K562 (cell line): ENCODE measurements around the gene SLAMF7. TPM values are rescaled to one million over a fixed set of nuclear protein-coding genes. Genes with fewer than 3 reads are reported as not detected.
A peak's percentile ranks its signal among the peaks of the same experiment; 100 is the strongest.

ENCODE experiments used
- CBX3 ChIP-seq, 2 experiments: IDR thresholded peaks; 1 replicate in 1 of 2; 2 replicates in 1 of 2; pipeline ENCODE4 v1.6.1; 2012; ENCODE audit warnings: inconsistent platforms in 2 of 2, low read length in 2 of 2, borderline replicate concordance in 1 of 2, control low read depth in 1 of 2
- GABPB2 ChIP-seq: fragments of 250-450 bp; sonication (Bioruptor Pico); conservative IDR thresholded peaks from 2 replicates; pipeline ENCODE4 v1.5.1; 2021; ENCODE audit warnings: mild to moderate bottlenecking
- KAT7 ChIP-seq: sonication (generic); formaldehyde crosslinking; IDR thresholded peaks from 2 replicates; pipeline ENCODE4 v1.8.0; 2022; ENCODE audit warnings: missing genetic modification reagents, mild to moderate bottlenecking, borderline replicate concordance
- MBD2 ChIP-seq: sonication (generic); IDR thresholded peaks from 2 replicates; pipeline ENCODE4 v1.6.1; 2016; ENCODE audit warnings: low read depth, borderline replicate concordance
- MEF2A ChIP-seq: IDR thresholded peaks from 2 replicates; pipeline ENCODE4 v1.6.1; 2011; ENCODE audit warnings: low read depth, mild to moderate bottlenecking, low read length, moderate library complexity; ENCODE audit not compliant: control insufficient read depth
- MYC ChIP-seq, 2 experiments: fragments of 250-450 bp in 1 of 2; sonication (Bioruptor Pico) in 1 of 2; IDR thresholded peaks; 2 replicates each; pipeline versions ENCODE4 v1.5.1 to v1.6.1; 2012 to 2021; ENCODE audit warnings: low read depth in 2 of 2, borderline replicate concordance in 1 of 2, improper control_type of control experiment in 1 of 2, low read length in 1 of 2, mild to moderate bottlenecking in 1 of 2, moderate library complexity in 1 of 2
- NFE2L1 ChIP-seq: fragments of 450-650 bp; IDR thresholded peaks from 2 replicates; pipeline ENCODE4 v1.6.1; 2016; ENCODE audit warnings: missing genetic modification characterization, low read depth, mild to moderate bottlenecking, missing compliant biosample characterization, moderate library complexity, borderline replicate concordance
- NONO ChIP-seq, 2 experiments: fragments of 200-400 bp in 1 of 2; fragments of 450-650 bp in 1 of 2; formaldehyde crosslinking in 1 of 2; IDR thresholded peaks; 2 replicates each; pipeline ENCODE4 v1.6.1; 2017; ENCODE audit warnings: low read depth in 2 of 2, mild to moderate bottlenecking in 2 of 2, moderate library complexity in 2 of 2, low read length in 1 of 2
- PCBP2 ChIP-seq: fragments of 200-400 bp; formaldehyde crosslinking; IDR thresholded peaks from 2 replicates; pipeline ENCODE4 v1.6.1; 2018; ENCODE audit warnings: low read length, low read depth, mild to moderate bottlenecking, moderate library complexity; ENCODE audit not compliant: poor library complexity, severe bottlenecking
- PHF20 ChIP-seq: fragments of 450-650 bp; IDR thresholded peaks from 2 replicates; pipeline ENCODE4 v1.6.1; 2018; ENCODE audit not compliant: partially characterized antibody
- POLR2G ChIP-seq: fragments of 200-400 bp; formaldehyde crosslinking; IDR thresholded peaks from 2 replicates; pipeline ENCODE4 v1.6.1; 2017; ENCODE audit warnings: low read depth, mild to moderate bottlenecking, antibody characterized with exemption, low read length, moderate library complexity
- RAD21 ChIP-seq, 2 experiments: fragments of 250-450 bp in 1 of 2; fragments of 450-650 bp in 1 of 2; sonication (Bioruptor Pico) in 1 of 2; formaldehyde crosslinking in 1 of 2; IDR thresholded peaks in 1 of 2; conservative IDR thresholded peaks in 1 of 2; 2 replicates each; pipeline versions ENCODE4 v1.4.0 to v1.8.0; 2020 to 2022; ENCODE audit warnings: mild to moderate bottlenecking in 2 of 2, moderate library complexity in 1 of 2
- RFX5 ChIP-seq: IDR thresholded peaks from 2 replicates; pipeline ENCODE4 v1.6.1; 2011; ENCODE audit warnings: low read depth, mild to moderate bottlenecking, improper control_type of control experiment, low read length
- RUNX1 ChIP-seq: sonication (generic); IDR thresholded peaks from 2 replicates; pipeline ENCODE4 v1.6.1; 2016; ENCODE audit warnings: antibody characterized with exemption, low read depth
- TBL1XR1 ChIP-seq, 2 experiments: IDR thresholded peaks; 2 replicates each; pipeline ENCODE4 v1.6.1; 2012; ENCODE audit warnings: improper control_type of control experiment in 2 of 2, low read length in 2 of 2, mild to moderate bottlenecking in 1 of 2
- ZNF133 ChIP-seq: fragments of 250-450 bp; sonication (Bioruptor Pico); IDR thresholded peaks from 2 replicates; pipeline ENCODE4 v1.4.0; 2020; ENCODE audit warnings: mild to moderate bottlenecking
- ZNF239 ChIP-seq: fragments of 250-450 bp; sonication (Bioruptor Pico); IDR thresholded peaks from 2 replicates; pipeline ENCODE4 v1.4.0; 2020; ENCODE audit warnings: mild to moderate bottlenecking
- ZNF696 ChIP-seq: fragments of 250-450 bp; sonication (Bioruptor Pico); conservative IDR thresholded peaks from 2 replicates; pipeline ENCODE4 v1.4.0; 2020; ENCODE audit warnings: mild to moderate bottlenecking, moderate library complexity
- polyA plus RNA-seq, 8 experiments: library from polyadenylated mRNA; depleted of rRNA in 4 of 8; stranded (reverse) in 5 of 8; unstranded in 3 of 8; fragments of >200 nt; fragmentation: Nextera tagmentation in 2 of 8; fragmentation: Illumina TruSeq in 1 of 8; extraction: Ambion mirVana in 2 of 8; extraction: Trizol in 1 of 8; gene quantifications; 2 replicates each; pipeline versions ENCODE4 v1.2.1 to v1.2.3, GENCODE V29; 2011 to 2014; ENCODE audit warnings: inconsistent platforms in 1 of 8, missing spikeins in 1 of 8
- total RNA-seq, 7 experiments: library from RNA; depleted of rRNA in 6 of 7; stranded (reverse); fragments of >200 nt in 6 of 7; fragmentation: Illumina TruSeq in 2 of 7; extraction: Trizol in 2 of 7; gene quantifications; 2 replicates each; pipeline versions ENCODE4 v1.2.1 to v1.2.3, GENCODE V29; 2011 to 2021; ENCODE audit warnings: low replicate concordance in 1 of 7
- TF ChIP-seq, protein P1 (sequence below): sonication (generic); IDR thresholded peaks from 2 replicates; pipeline ENCODE4 v1.6.1; 2016
- TF ChIP-seq, protein P2 (sequence below): fragments of 250-450 bp; sonication (Bioruptor Pico); IDR thresholded peaks from 2 replicates; pipeline ENCODE4 v1.6.1; 2021; ENCODE audit warnings: mild to moderate bottlenecking
- TF ChIP-seq, protein P3 (sequence below): fragments of 250-450 bp; sonication (Bioruptor Pico); IDR thresholded peaks from 2 replicates; pipeline ENCODE4 v1.5.0; 2021; ENCODE audit warnings: mild to moderate bottlenecking, moderate library complexity

SLAMF7 gene
- total and polyA plus RNA-seq, 9 of the 15 experiments (the other 6 are each of a cell fraction or from before 2014, with no cell fraction given), result 0.11 to 1.2 (median 0.22) TPM; not detected in 2

DNA sequence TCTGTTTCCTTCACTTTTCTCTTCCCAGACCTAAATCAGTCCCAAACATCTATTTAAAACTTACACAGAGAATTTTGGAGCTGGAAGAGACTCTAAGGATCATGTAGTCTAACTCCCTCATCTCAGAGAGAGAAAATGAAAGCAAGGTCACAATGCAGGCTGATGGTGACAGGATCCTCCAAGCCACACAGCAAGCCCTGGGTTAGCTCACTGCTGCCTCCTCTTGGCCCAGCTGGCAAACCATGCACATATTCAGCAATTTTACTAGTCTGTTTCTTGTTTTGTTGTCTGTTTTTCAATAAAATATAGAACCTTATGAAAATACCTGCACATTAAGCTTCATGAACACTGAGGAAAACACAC, 29.2 kb downstream of the SLAMF7 start (continued):
- no peak for TF ChIP-seq RUNX1
- no peak for TF ChIP-seq ZNF696 (CRISPR knock-in tag)
- no peak for TF ChIP-seq PCBP2
- TF ChIP-seq GABPB2 (CRISPR knock-in tag), result no peak
- TF ChIP-seq, protein P1, sequence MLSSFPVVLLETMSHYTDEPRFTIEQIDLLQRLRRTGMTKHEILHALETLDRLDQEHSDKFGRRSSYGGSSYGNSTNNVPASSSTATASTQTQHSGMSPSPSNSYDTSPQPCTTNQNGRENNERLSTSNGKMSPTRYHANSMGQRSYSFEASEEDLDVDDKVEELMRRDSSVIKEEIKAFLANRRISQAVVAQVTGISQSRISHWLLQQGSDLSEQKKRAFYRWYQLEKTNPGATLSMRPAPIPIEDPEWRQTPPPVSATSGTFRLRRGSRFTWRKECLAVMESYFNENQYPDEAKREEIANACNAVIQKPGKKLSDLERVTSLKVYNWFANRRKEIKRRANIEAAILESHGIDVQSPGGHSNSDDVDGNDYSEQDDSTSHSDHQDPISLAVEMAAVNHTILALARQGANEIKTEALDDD, result peak; percentile 37; the same call in 1 of the 2 replicates
- no peak for TF ChIP-seq ZNF239 (CRISPR knock-in tag)
- no peak for TF ChIP-seq KAT7
- TF ChIP-seq, protein P2, sequence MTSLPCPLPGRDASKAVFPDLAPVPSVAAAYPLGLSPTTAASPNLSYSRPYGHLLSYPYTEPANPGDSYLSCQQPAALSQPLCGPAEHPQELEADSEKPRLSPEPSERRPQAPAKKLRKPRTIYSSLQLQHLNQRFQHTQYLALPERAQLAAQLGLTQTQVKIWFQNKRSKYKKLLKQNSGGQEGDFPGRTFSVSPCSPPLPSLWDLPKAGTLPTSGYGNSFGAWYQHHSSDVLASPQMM (CRISPR knock-in tag), result no peak
- no peak for TF ChIP-seq ZNF133
- TF ChIP-seq RFX5, result no peak
- TF ChIP-seq TBL1XR1 (IDR thresholded peaks at IDR 0.05; ENCODE audit: low read length in 2 of 2), result 0 out of 4 replicates have a peak, but pooled peaks of 1 of the 2 experiments have one; percentile 39
- no peak for TF ChIP-seq NFE2L1 (tag)
- TF ChIP-seq MEF2A, result no peak
- TF ChIP-seq MBD2, result no peak
- no peak for TF ChIP-seq CBX3 (IDR thresholded peaks at IDR 0.05; ENCODE audit: borderline replicate concordance in 1 of 2, low read length in 2 of 2)
- TF ChIP-seq POLR2G, result no peak
- peak; percentile 48; the same call in 1 of the 2 replicates for TF ChIP-seq MYC (IDR thresholded peaks at IDR 0.05; ENCODE audit: low read depth, low read length)
- TF ChIP-seq MYC (CRISPR knock-in tag; IDR thresholded peaks at IDR 0.05; ENCODE audit: borderline replicate concordance, low read depth), result no peak
- TF ChIP-seq RAD21 (CRISPR knock-in tag; conservative IDR thresholded peaks at IDR 0.05 in 1 of 2, IDR thresholded peaks at IDR 0.05 in 1 of 2), result peak; percentile 90 to 92
- no peak for TF ChIP-seq PHF20
- no peak for TF ChIP-seq NONO (IDR thresholded peaks at IDR 0.05; ENCODE audit: low read depth in 2 of 2, low read length in 1 of 2)
- TF ChIP-seq, protein P3, sequence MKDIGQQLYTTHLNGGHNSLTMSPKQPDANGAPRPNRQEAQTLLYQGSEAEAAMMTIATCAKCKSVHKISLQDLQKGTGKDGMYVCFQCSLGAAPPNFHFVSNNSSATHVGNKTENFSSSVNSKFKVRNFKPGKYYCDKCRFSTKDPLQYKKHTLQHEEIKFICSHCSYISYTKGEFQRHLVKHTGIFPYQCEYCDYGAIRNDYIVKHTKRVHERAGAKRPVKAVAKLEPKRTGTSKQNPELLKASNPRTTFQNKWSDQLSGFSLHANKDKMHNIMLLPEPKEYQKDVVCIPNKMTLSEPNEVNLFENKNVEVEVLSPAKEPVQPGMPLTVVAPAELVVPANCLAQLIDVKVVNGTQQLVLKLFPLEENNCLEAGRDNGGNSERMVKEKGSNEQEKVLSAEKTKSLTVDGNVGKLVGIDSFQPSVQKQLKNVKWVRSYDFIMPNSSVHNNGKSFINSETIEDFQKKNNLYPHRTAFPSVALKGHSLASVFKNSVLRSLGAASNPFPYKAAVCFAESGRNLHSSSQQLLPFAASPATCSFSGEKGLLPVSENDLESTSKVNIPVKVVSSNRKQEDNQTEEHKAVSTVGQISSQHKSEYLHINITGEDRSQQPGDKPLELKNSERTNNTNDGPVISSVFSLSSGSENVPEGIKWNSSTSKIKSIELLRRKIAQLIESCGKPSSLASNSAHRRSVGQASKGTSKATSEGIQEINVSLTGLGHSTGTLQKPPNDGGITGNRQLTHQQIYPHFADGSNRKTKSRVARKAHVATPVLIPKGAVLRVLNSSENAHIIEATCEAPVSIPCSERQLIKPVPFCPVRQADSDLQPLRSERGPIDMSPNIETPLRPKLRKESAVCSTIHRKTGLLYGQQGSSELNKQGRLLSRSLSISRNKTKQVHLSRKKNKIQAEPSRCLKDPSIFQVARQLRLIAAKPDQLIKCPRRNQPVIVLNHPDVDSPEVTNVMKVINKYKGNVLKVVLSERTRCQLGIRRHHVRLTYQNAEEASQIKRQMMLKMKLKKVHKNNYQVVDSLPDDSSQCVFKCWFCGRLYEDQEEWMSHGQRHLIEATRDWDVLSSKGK, result no peak
